Body of pancreas (tissue), 4 donors: ENCODE data around the gene CAPN10.

Experiments
- POLR2A ChIP-seq, 3 donors: fragments of 450-650 bp; IDR thresholded peaks; one replicate each; pipeline ENCODE4 v1.6.1; 2016; ENCODE audit warnings: antibody characterized with exemption in 3 of 3, mild to moderate bottlenecking in 2 of 3
- TF ChIP-seq, protein P1 (sequence below), 7 experiments: fragments of 450-650 bp in 4 of 7; fragments of 200-600 bp in 3 of 7; sonication (generic) in 3 of 7; IDR thresholded peaks; one replicate each; pipeline ENCODE4 v1.5.1; 2016 to 2019; ENCODE audit warnings: antibody characterized with exemption in 7 of 7

DNA sequence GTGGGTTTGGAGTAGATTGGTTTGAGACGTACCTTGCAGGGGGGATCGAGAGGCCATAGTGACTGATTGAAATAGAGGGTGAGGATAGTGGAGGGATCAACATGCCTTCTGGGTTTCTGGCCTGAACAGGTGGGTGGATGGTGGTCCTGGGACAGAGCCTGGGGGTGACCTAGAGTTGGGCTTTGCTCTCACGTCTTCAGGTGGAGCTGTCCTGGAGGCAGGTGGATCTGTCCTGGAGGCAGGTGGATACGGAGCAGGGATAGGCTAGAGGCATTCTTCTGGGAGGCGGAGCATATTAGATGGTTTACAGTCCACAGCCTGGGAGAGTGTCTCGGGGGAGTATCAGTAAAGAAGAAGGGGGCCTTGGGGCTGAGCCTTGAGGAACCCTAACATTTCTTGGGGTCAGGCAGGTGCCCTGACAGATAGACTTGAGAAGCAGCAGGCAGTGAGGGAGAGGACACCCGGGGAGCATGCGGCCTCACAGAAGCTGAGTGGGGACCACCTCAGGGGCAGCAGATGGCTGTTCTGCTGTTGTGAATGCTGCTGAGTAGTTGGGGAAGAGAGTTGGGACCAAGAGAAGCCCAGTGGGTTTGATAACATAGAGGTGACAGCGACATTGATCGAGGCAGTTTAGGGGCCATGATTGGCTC, 1.6 kb downstream of the CAPN10 start:
- TF ChIP-seq, protein P1, sequence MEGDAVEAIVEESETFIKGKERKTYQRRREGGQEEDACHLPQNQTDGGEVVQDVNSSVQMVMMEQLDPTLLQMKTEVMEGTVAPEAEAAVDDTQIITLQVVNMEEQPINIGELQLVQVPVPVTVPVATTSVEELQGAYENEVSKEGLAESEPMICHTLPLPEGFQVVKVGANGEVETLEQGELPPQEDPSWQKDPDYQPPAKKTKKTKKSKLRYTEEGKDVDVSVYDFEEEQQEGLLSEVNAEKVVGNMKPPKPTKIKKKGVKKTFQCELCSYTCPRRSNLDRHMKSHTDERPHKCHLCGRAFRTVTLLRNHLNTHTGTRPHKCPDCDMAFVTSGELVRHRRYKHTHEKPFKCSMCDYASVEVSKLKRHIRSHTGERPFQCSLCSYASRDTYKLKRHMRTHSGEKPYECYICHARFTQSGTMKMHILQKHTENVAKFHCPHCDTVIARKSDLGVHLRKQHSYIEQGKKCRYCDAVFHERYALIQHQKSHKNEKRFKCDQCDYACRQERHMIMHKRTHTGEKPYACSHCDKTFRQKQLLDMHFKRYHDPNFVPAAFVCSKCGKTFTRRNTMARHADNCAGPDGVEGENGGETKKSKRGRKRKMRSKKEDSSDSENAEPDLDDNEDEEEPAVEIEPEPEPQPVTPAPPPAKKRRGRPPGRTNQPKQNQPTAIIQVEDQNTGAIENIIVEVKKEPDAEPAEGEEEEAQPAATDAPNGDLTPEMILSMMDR (IDR thresholded peaks at IDR 0.05) = no peak
- TF ChIP-seq POLR2A (IDR thresholded peaks at IDR 0.05) = no peak
